HFF-Myc (cell line): ENCODE data around the gene MXD3.

Source experiments
- DNase-seq: peaks from one replicate; pipeline ENCODE4 v3.0.0-alpha.2; 2011; ENCODE audit warnings: low read depth; ENCODE audit errors: extremely low read depth
- H3K4me3 ChIP-seq: replicated peaks from 2 replicates; pipeline ENCODE4 v1.5.1; 2011; ENCODE audit warnings: low read depth, mild to moderate bottlenecking, control low read depth, low read length
- CTCF ChIP-seq: IDR thresholded peaks from 2 replicates; pipeline ENCODE4 v1.5.1; 2012; ENCODE audit warnings: mild to moderate bottlenecking, low read depth, low read length, control low read depth; ENCODE audit errors: missing control alignments

The MXD3 gene

GRCh38 chr5:177357146-177357458 lies 45.4 kb upstream of the MXD3 start:
- no peak for DNase-seq
- H3K4me3 ChIP-seq = no peak overlapping the region
- no peak for TF ChIP-seq CTCF

GRCh38 chr5:177356746-177357145 lies 45.0 kb upstream of the MXD3 start:
- H3K4me3 ChIP-seq = no peak overlapping the region
- DNase-seq = no peak
- no peak for TF ChIP-seq CTCF

DNA sequence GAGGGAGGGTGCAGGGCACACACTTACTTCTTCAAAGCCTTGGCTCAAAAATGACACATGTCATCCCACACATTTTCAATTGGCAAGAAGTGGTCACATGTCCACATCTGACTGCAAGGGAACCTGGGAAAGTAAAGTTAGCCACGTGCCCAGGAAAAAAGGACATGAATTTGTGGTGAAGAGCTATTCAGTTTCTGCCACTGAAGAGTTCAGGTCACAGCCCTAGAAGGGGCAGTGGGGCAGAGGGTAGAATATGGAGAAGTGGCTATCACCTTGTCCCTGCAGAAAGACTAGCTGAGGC lies 44.1 kb upstream of the MXD3 start:
- no peak for TF ChIP-seq CTCF
- no peak overlapping the region for H3K4me3 ChIP-seq
- no peak for DNase-seq

GRCh38 chr5:177355162-177355867 lies 43.6 kb upstream of the MXD3 start:
- H3K4me3 ChIP-seq = no peak overlapping the region
- TF ChIP-seq CTCF = no peak
- DNase-seq = no peak

- no peak for TF ChIP-seq CTCF
- DNase-seq = no peak
- H3K4me3 ChIP-seq = no peak overlapping the region
These were observed 43.0 kb upstream of the MXD3 start for GRCh38 chr5:177354711-177355110.

- DNase-seq = no peak
- no peak for TF ChIP-seq CTCF
- no peak overlapping the region for H3K4me3 ChIP-seq
These were observed 42.6 kb upstream of the MXD3 start for GRCh38 chr5:177354256-177354655.

GRCh38 chr5:177353093-177353492 lies 41.4 kb upstream of the MXD3 start:
- TF ChIP-seq CTCF = no peak
- DNase-seq = no peak

More at GRCh38 chr5:177353093-177353492, 41.4 kb upstream of the MXD3 start:
- H3K4me3 ChIP-seq = no peak overlapping the region
